GM19395 (cell line): Measurements from ENCODE around the gene MMD2.

ENCODE experiments used
- ATAC-seq: cut with Tn5 transposase; IDR thresholded peaks from one replicate; pipeline ENCODE4 v1.9.1; 2021; ENCODE audit warnings: mild to moderate bottlenecking, moderate library complexity; ENCODE audit not compliant: unreplicated experiment

The MMD2 gene

DNA sequence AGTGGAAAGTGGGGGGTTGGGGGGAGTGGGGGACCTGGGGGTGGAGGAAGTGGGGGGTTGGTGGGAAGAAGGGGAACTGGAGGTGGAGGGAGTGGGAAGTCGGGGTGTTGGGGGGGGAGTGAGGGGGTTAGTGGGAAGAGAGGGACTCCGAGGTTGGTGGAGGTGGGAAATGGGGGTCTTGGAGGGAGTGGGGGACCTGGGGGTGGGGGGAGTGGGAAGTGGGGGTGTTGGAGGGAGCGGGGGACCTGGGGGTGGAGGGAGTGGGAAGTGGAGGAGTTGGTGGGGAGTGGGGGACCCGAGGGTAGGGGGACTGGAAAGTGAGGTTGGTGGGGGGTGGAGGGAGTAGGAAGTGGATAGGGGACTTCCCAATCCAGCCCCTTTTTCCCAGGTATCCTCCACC lies 906 bp upstream of the MMD2 start:
- no peak for ATAC-seq

GRCh38 chr7:4959306-4959705 lies 319 bp upstream of the MMD2 start:
- ATAC-seq = no peak

GRCh38 chr7:4957847-4958476 lies 1.0 kb downstream of the MMD2 start:
- ATAC-seq = no peak

DNA sequence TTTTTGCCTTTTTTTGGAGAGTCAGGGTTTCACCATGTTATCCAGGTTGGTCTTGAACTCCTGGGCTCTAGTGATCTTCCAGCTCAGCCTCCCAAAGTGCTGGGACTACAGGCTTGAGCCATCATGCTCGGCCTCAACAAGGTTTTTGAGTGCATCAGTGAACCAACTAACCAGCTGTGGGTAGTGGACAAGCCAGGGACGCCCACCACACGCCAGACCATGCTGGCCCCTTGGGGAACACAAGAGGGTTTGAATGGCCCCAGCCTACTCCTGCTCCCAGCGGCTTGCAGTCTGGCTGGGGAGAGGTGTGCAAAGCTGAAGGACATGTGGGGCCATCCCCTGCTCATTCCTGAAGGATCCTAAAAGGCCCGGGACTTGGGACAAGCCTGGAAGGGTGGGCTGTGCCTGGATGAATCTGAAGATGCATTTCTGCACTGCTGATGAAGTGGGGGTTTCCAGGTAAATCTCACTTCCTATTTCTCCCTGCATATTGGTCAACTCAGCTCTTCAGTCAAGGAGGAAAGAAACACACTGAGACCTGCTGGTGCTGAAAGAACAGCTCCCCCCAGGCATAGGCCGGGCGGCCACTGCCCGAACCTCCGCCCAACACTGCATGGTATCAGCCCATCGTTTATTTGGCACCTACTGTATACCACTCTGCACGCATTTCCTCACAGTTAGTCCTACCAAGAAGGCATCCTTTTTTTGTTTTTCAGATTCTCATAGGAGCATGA lies 6.9 kb downstream of the MMD2 start:
- ATAC-seq = no peak

- ATAC-seq = no peak
These were observed 7.7 kb downstream of the MMD2 start for GRCh38 chr7:4951304-4951703.

DNA sequence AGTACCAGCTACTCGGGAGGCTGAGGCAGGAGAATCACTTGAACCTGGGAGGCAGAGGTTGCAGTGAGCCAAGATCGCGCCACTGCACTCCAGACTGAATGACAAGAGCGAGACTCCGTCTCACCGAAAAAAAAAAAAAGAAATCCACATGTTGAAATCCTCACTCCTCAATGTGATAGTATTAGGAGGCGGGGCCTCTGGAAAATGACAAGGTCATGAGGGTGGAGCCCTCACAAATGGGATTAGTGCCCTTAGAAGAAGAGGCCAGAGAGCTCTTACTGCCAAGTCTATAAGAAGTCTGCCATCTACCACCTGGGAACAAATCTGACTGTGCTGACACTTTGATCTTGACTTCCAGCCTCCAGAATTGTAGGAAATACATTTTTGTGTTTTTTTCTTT lies 10.6 kb downstream of the MMD2 start:
- no peak for ATAC-seq

DNA sequence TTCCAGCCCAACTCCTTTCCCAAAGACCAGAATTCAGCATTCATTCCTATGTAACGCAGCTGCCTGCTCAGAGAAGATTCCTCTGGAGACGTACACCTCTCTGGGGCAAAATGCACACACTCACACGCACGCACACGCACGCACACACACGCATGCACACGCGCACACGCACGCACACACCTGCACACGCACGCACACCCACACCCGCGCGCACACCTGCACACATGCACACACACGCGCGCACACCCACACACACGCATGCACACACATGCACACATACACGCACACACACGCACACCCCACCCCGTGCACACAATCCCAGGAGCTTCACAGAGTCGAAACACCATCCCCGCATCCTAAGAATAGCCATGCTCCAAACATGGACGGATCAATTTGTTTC lies 13.0 kb downstream of the MMD2 start:
- ATAC-seq = no peak

DNA sequence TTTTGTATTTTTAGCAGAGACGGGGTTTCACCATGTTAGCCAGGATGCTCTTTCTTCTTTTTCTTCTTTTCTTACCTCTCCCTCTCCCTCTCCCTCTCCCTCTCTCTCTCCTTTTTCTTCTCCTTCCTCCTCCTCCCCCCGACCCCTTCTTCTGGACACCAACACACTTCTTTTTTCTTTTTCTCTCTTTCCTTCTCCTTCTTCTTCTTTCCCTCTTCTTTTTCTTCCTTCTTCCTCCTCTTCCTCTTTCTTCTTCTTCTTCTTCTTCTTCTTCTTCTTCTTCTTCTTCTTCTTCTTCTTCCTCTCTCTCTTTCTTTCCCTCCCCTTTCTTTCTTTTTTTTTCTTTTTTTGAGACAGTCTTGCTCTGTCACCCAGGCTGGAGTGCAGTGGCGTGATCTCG lies 14.0 kb downstream of the MMD2 start:
- no peak for ATAC-seq

DNA sequence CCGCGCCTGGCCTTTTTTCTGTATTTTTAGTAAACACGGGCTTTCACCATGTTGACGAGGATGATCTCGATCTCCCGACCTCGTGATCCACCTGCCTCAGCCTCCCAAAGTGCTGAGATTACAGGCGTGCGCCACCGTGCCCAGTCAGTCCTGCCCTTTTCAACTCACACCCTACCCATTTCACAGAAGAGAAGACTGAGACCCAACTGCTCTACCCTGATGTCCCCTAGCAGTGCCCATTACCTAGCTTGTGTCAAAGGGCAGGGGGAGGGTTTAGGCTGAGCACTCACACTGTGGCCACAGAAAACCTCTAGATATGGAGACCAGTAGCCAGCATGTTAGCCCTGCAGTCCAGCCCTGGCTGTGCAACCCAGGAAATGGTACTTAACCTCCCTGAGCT lies 15.7 kb downstream of the MMD2 start:
- ATAC-seq = no peak

DNA sequence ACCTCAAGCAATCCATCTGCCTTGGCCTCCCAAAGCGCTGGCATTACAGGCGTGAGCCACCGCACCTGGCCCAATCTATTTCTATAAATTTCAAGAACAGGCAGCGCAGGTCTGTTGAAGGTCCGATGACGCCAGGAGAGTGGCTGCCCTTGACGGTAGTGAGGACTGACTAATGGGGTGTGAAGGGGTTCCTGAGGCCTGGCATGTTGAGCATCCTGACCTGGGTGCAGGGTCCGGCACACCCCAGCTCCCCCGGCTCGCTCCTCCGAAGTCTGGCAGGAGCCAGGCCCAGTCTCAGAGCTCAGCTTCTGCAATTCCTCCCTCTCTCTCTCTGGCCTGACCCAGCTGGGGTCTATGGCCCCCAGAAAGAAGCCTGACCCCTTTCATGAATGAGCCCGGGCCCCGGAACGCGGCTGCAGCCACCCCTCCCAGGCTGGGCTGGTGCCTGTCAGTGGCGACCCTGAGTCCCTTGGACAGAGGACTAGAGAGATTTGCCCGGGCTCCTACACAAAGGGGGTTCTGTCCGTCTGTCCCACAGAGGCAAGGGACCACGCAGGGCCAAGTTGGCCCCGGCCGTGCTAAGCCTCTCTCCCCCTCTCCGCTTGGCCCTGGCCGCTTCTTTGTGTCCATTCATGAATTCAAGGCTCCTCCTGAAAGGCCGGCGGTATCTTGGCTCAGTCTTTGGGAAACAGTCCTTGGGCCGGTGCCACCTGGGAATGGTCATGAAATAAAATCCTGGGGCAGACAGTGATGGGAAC lies 18.8 kb downstream of the MMD2 start:
- no peak for ATAC-seq

DNA sequence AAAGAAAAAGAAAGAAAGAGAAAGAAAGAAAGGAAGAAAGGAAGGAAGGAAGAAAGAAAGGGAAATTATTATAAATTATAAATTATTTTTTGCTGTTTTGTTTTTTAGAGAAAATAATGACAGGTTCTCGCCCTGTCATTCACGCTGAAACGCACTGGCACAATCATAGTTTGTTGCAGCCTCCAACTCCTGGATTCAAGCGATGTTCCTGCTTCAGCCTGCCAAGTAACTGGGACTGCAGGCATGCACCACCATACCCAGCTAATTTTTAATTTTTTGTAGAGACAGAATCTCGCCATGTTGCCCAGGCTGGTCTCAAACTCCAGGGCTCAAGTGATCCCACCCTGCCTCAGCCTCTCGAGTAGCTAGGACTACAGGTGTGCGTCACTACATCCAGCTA lies 21.6 kb downstream of the MMD2 start:
- ATAC-seq = no peak

DNA sequence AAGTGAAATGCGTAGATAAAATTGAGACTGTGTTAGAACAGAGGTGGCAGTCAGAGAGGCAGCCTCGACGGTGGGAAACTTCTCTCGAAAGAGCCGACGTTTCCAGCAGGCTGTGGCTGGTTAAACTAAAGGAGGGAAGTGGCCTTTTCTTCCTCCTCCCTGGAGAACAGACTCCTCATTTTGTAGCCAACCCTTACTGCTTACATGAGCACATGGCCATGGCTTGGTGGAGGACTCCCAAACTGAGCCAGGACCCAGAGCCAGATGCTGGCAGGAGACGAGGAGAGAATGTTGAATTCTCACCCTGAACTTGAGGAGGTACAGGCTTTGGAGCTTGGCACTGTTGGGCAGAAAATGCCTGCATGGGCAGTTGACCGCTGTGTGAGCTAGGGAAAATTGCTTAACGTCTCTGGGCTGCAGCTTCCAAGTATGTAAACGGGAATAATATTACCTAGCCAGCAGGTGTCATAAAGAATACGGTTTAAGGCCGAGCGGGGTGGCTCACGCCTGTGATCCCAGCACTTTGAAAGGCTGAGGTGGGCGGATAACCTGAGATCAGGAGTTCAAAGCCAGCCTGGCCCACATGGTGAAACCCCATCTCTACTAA lies 24.5 kb downstream of the MMD2 start:
- ATAC-seq = no peak

DNA sequence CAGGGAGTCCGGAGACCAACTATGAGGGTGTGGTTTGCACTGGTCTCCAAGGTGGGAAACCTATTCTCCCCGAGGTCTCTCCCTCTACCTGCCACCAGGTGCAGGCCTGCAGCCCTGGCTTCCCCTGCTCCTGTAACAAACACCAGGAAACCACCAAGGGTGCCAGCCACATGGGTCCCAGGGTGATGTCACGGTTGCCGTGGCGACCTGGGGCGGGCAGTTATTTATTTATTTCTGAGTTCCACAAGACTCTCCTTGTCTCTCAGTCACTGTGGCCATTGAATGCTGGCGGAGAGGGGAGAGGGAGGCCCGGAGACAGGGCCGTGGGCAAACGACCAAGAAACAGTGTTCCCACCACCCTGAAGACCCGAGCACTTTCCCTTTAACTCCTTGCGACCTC lies 27.0 kb downstream of the MMD2 start:
- no peak for ATAC-seq

- no peak for ATAC-seq
These were observed 30.0 kb downstream of the MMD2 start for GRCh38 chr7:4929005-4929404.

- no peak for ATAC-seq
These were observed 30.5 kb downstream of the MMD2 start for GRCh38 chr7:4928445-4928844.

- no peak for ATAC-seq
These were observed 38.8 kb downstream of the MMD2 start for GRCh38 chr7:4919969-4920766.

DNA sequence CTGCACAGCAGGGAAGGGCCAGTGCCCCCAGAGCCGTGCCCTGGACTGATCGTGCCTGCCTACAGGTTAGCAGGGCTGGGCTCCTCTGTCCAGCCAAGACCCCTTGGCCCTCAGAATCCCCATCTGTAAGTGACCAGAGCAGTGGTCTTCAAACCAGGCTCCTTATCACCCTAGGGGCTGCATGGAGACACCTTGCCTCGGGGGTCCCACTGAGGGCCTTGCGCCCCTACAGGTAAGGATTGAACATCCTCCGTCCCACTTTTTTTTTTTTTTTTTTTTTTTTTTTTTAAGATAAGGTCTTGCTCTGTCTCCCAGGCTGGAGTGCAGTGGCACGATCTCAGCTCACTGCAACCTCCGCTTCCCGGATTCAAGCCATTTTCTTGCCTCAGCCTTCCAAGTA lies 42.9 kb downstream of the MMD2 start:
- ATAC-seq = no peak

GRCh38 chr7:4911111-4911828 lies 47.7 kb downstream of the MMD2 start:
- ATAC-seq = no peak

- no peak for ATAC-seq
These were observed 52.3 kb downstream of the MMD2 start for GRCh38 chr7:4906682-4907081.

- ATAC-seq = no peak
These were observed 53.8 kb downstream of the MMD2 start for GRCh38 chr7:4905171-4905570.
